H9 (cell line): ENCODE measurements around the gene MYO18A. TPM values are rescaled to one million over a fixed set of nuclear protein-coding genes. Genes with fewer than 3 reads are reported as not detected.

ENCODE experiments used
- DNase-seq: peaks from one replicate; pipeline ENCODE4 v3.0.0-alpha.2; 2017
- H2AFZ ChIP-seq: one replicate; pipeline ENCODE4 v1.6.1; 2013; ENCODE audit warnings: mild to moderate bottlenecking, low read length, control low read depth, moderate library complexity
- H2AK5ac ChIP-seq: 2 replicates; pipeline ENCODE4 v1.6.1; 2013; ENCODE audit warnings: low read length, control low read depth, mixed read lengths; ENCODE audit not compliant: insufficient read length
- H2BK120ac ChIP-seq: one replicate; pipeline ENCODE4 v1.6.1; 2013; ENCODE audit warnings: low read depth, mild to moderate bottlenecking, low read length, control low read depth, inconsistent platforms; ENCODE audit not compliant: poor library complexity, severe bottlenecking
- H2BK12ac ChIP-seq: 2 replicates; pipeline ENCODE4 v1.6.1; 2013; ENCODE audit warnings: low read length, control low read depth, mixed read lengths, low read depth; ENCODE audit not compliant: insufficient read length
- H2BK15ac ChIP-seq: 2 replicates; pipeline ENCODE4 v1.6.1; 2013; ENCODE audit warnings: low read depth, low read length, control low read depth
- H2BK20ac ChIP-seq: one replicate; pipeline ENCODE4 v1.6.1; 2013; ENCODE audit warnings: low read depth, mild to moderate bottlenecking, low read length, control low read depth, inconsistent platforms; ENCODE audit not compliant: poor library complexity, severe bottlenecking
- H2BK5ac ChIP-seq: 2 replicates; pipeline ENCODE4 v1.6.1; 2013; ENCODE audit warnings: low read length, control low read depth, mixed read lengths; ENCODE audit not compliant: insufficient read length
- H3K14ac ChIP-seq: 2 replicates; pipeline ENCODE4 v1.6.1; 2013; ENCODE audit warnings: low read length, control low read depth; ENCODE audit not compliant: insufficient read depth
- H3K18ac ChIP-seq: 2 replicates; pipeline ENCODE4 v1.6.1; 2013; ENCODE audit warnings: low read depth, mild to moderate bottlenecking, mixed read lengths, low read length, control low read depth; ENCODE audit not compliant: insufficient read length
- H3K23ac ChIP-seq: 2 replicates; pipeline ENCODE4 v1.6.1; 2013; ENCODE audit warnings: low read length, control low read depth, mixed read lengths, low read depth; ENCODE audit not compliant: insufficient read length
- H3K23me2 ChIP-seq: 2 replicates; pipeline ENCODE4 v1.6.1; 2013; ENCODE audit warnings: low read depth, mild to moderate bottlenecking, mixed read lengths, low read length, control low read depth; ENCODE audit not compliant: insufficient read length, poor library complexity, severe bottlenecking
- H3K27ac ChIP-seq: 2 replicates; pipeline ENCODE4 v1.5.1; 2013; ENCODE audit warnings: low read length, control low read depth, mixed read lengths, low read depth; ENCODE audit not compliant: insufficient read length
- H3K27me3 ChIP-seq: 2 replicates; pipeline ENCODE4 v1.6.1; 2013; ENCODE audit warnings: low read length, control low read depth, inconsistent platforms; ENCODE audit not compliant: insufficient read depth
- H3K4ac ChIP-seq: 2 replicates; pipeline ENCODE4 v1.6.1; 2013; ENCODE audit warnings: low read depth, mild to moderate bottlenecking, control low read depth, inconsistent platforms, low read length, moderate library complexity
- H3K4me1 ChIP-seq: 2 replicates; pipeline ENCODE4 v1.6.1; 2013; ENCODE audit warnings: low read length, control low read depth, inconsistent platforms; ENCODE audit not compliant: insufficient read depth
- H3K4me2 ChIP-seq: 2 replicates; pipeline ENCODE4 v1.6.1; 2013; ENCODE audit warnings: low read length, control low read depth, mixed read lengths; ENCODE audit not compliant: insufficient read length, insufficient read depth
- H3K56ac ChIP-seq: 2 replicates; pipeline ENCODE4 v1.6.1; 2013; ENCODE audit warnings: low read depth, mild to moderate bottlenecking, mixed read lengths, low read length, control low read depth; ENCODE audit not compliant: insufficient read length
- H3K79me1 ChIP-seq: 2 replicates; pipeline ENCODE4 v1.6.1; 2013; ENCODE audit warnings: low read depth, mild to moderate bottlenecking, moderate library complexity, low read length, control low read depth, inconsistent platforms; ENCODE audit not compliant: insufficient read depth, poor library complexity, severe bottlenecking
- H3K79me2 ChIP-seq: 2 replicates; pipeline ENCODE4 v1.6.1; 2013; ENCODE audit warnings: low read length, control low read depth, inconsistent platforms; ENCODE audit not compliant: insufficient read depth
- H3K9ac ChIP-seq: 2 replicates; pipeline ENCODE4 v1.6.1; 2013; ENCODE audit warnings: low read length, control low read depth, mixed read lengths; ENCODE audit not compliant: insufficient read length; ENCODE audit errors: extremely low read depth
- H3K9me3 ChIP-seq: one replicate; pipeline ENCODE4 v1.6.1; 2013; ENCODE audit warnings: low read depth, low read length, inconsistent platforms; ENCODE audit not compliant: control insufficient read depth
- H3T11ph ChIP-seq: one replicate; pipeline ENCODE4 v1.6.1; 2013; ENCODE audit warnings: mild to moderate bottlenecking, low read length, control low read depth, inconsistent platforms
- H4K20me1 ChIP-seq: one replicate; pipeline ENCODE4 v1.6.1; 2013; ENCODE audit not compliant: control insufficient read depth, insufficient read length, insufficient read depth
- H4K5ac ChIP-seq: 2 replicates; pipeline ENCODE4 v1.6.1; 2013; ENCODE audit warnings: low read depth, mild to moderate bottlenecking, mixed read lengths, low read length, control low read depth; ENCODE audit not compliant: insufficient read length
- H4K8ac ChIP-seq: replicated peaks from 2 replicates; pipeline ENCODE4 v1.6.1; 2013; ENCODE audit warnings: low read length, control low read depth, mixed read lengths, low read depth; ENCODE audit not compliant: insufficient read length
- H4K91ac ChIP-seq: 2 replicates; pipeline ENCODE4 v1.6.1; 2013; ENCODE audit warnings: low read depth, mild to moderate bottlenecking, moderate library complexity, mixed read lengths, low read length, control low read depth; ENCODE audit not compliant: insufficient read length
- H3K27ac Mint-ChIP-seq, 3 experiments: 2 replicates in 2 of 3; 3 replicates in 1 of 3; pipeline ENCODE4 v1.8.0; 2020 to 2021; ENCODE audit warnings: mixed read lengths in 3 of 3, mild to moderate bottlenecking in 1 of 3, moderate library complexity in 1 of 3
- H3K27me3 Mint-ChIP-seq: 2 replicates; pipeline ENCODE4 v1.8.0; 2021; ENCODE audit warnings: low read depth, mild to moderate bottlenecking, moderate library complexity, mixed read lengths
- H3K36me3 Mint-ChIP-seq, 3 experiments: 2 replicates in 2 of 3; 3 replicates in 1 of 3; pipeline ENCODE4 v1.8.0; 2020 to 2021; ENCODE audit warnings: low read depth in 3 of 3, mixed read lengths in 3 of 3; ENCODE audit not compliant: insufficient read depth in 1 of 3
- H3K4me1 Mint-ChIP-seq, 2 experiments: 2 replicates each; pipeline ENCODE4 v1.8.0; 2020; ENCODE audit warnings: mixed read lengths in 2 of 2
- H3K4me3 Mint-ChIP-seq, 2 experiments: 2 replicates in 1 of 2; 3 replicates in 1 of 2; pipeline ENCODE4 v1.8.0; 2020 to 2021; ENCODE audit warnings: mild to moderate bottlenecking in 2 of 2, mixed read lengths in 2 of 2, moderate library complexity in 1 of 2
- H3K9me3 Mint-ChIP-seq, 2 experiments: 2 replicates in 1 of 2; 3 replicates in 1 of 2; pipeline ENCODE4 v1.8.0; 2020; ENCODE audit warnings: mild to moderate bottlenecking in 2 of 2, mixed read lengths in 2 of 2, moderate library complexity in 1 of 2
- WGBS: extraction: QIAGEN DNeasy Blood & Tissue Kit; methylation state at CpG from one replicate; pipeline ENCODE4 v1.1.7; 2013; ENCODE audit warnings: missing lambda C conversion rate, low lambda C conversion rate, mixed read lengths; ENCODE audit not compliant: insufficient read length; ENCODE audit errors: extremely low coverage; 5-methylcytosine and 5-hydroxymethylcytosine counted together
- total RNA-seq: library from RNA; stranded (reverse); gene quantifications from 2 replicates; pipeline ENCODE4 v1.2.1, GENCODE V29; 2021
- TF ChIP-seq, protein P1 (sequence below): fragments of 200-600 bp; sonication (generic); conservative IDR thresholded peaks from 3 replicates; pipeline ENCODE4 v1.8.0; 2021; ENCODE audit warnings: antibody characterized with exemption, mild to moderate bottlenecking

The MYO18A gene
- total RNA-seq, 1 experiment from 2014 or later = 21.6 TPM

GRCh38 chr17:29136998-29137730 lies 43.0 kb downstream of the MYO18A start:
- H4K8ac ChIP-seq = no peak overlapping the region
- H2BK12ac ChIP-seq = no peak overlapping the region
- no peak overlapping the region for H3T11ph ChIP-seq
- H3K4ac ChIP-seq = no peak overlapping the region
- TF ChIP-seq, protein P1, sequence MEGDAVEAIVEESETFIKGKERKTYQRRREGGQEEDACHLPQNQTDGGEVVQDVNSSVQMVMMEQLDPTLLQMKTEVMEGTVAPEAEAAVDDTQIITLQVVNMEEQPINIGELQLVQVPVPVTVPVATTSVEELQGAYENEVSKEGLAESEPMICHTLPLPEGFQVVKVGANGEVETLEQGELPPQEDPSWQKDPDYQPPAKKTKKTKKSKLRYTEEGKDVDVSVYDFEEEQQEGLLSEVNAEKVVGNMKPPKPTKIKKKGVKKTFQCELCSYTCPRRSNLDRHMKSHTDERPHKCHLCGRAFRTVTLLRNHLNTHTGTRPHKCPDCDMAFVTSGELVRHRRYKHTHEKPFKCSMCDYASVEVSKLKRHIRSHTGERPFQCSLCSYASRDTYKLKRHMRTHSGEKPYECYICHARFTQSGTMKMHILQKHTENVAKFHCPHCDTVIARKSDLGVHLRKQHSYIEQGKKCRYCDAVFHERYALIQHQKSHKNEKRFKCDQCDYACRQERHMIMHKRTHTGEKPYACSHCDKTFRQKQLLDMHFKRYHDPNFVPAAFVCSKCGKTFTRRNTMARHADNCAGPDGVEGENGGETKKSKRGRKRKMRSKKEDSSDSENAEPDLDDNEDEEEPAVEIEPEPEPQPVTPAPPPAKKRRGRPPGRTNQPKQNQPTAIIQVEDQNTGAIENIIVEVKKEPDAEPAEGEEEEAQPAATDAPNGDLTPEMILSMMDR = no peak
- no peaks in the 10 kb centered on the region for H3K79me1 ChIP-seq
- H3K9ac ChIP-seq = no peak overlapping the region
- no peak overlapping the region for H3K4me2 ChIP-seq
- H2BK5ac ChIP-seq = no peak overlapping the region
- peaks cover 10% of the 10 kb centered on the region; the same call in 1 of the 2 replicates for H3K4me1 ChIP-seq
- H3K23ac ChIP-seq = no peak overlapping the region
- WGBS = no CpG with 5 or more reads among the region's 8 CpGs
- H3K14ac ChIP-seq = no peak overlapping the region
- H3K79me2 ChIP-seq = no peaks in the 10 kb centered on the region
- no peak overlapping the region for H3K56ac ChIP-seq
- H2AK5ac ChIP-seq = no peak overlapping the region
- no peak overlapping the region for H3K27ac ChIP-seq
- no peak overlapping the region for H2BK120ac ChIP-seq
- no peak overlapping the region for H2AFZ ChIP-seq
- no peak for DNase-seq
- H2BK15ac ChIP-seq = no peak overlapping the region
- no peaks in the 10 kb centered on the region for H4K20me1 ChIP-seq
- Mint-ChIP-seq H3K4me1 (peaks cover 47 to 53% of the 10 kb centered on the region in 2 experiments), H3K4me3 (no peak overlapping the region), H3K27me3 (no peaks in the 10 kb centered on the region; the same call in 1 of the 2 replicates), H3K9me3 (no peaks in the 10 kb centered on the region), H3K27ac (no peak overlapping the region), H3K36me3 (no peaks in the 10 kb centered on the region; a peak in 1 of 7 replicates)
- no peak overlapping the region for H2BK20ac ChIP-seq
- H4K5ac ChIP-seq = no peak overlapping the region
- H3K23me2 ChIP-seq = no peaks in the 10 kb centered on the region
- H3K27me3 ChIP-seq = no peaks in the 10 kb centered on the region
- no peaks in the 10 kb centered on the region for H3K9me3 ChIP-seq
- no peak overlapping the region for H3K18ac ChIP-seq
- no peak overlapping the region for H4K91ac ChIP-seq
